Measurements from ENCODE around the gene CDK9.

CDK9 gene

DNA sequence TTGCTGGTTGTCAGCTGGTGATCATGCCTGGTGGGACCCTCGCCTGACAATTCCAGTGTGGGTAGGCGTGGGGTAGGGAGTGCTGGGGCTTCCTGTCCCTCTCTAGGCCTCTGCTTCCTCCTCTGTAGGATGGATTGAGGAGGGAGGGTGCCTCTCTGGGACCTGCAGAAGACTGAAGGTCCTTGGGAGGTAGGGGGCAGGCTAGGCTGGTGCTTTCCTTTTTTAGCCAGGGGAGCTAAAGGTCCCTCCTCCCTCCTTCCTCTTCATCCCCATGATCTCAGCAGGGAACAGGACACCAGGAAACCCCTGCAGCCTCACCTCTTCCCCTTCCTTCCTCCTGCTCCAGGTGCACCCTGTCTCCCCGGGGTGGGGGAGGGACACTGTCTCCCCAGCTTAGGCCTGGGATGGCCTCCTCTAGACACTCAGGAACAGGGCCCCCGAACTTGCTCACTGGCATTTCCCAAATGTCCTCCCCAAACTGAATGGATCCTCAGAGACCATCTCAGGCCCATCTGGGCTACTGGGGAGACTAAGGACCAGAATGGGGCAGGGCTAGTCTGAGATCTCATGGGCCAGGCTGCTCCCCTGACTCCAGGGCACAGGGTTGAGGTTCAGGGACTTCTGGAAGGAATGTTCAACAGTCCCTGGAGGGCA, 15.8 kb upstream of the CDK9 start:
- TF ChIP-seq GATA2 (IDR thresholded peaks at IDR 0.05; ENCODE audit: low read depth, low read length): no peak
- TF ChIP-seq GATA3 (IDR thresholded peaks at IDR 0.05; ENCODE audit: low read depth, low read length): no peak

- TF ChIP-seq GATA3 (IDR thresholded peaks at IDR 0.05; ENCODE audit: low read depth, low read length): no peak
- no peak for TF ChIP-seq GATA2 (IDR thresholded peaks at IDR 0.05; ENCODE audit: low read depth, low read length)
Observed at GRCh38 chr9:127770583-127770904, 15.3 kb upstream of the CDK9 start.

- TF ChIP-seq GATA3 (IDR thresholded peaks at IDR 0.05; ENCODE audit: low read depth, low read length) (no peak), GATA2 (IDR thresholded peaks at IDR 0.05; ENCODE audit: low read depth, low read length) (no peak)
Observed at GRCh38 chr9:127770905-127771569, 14.8 kb upstream of the CDK9 start.

DNA sequence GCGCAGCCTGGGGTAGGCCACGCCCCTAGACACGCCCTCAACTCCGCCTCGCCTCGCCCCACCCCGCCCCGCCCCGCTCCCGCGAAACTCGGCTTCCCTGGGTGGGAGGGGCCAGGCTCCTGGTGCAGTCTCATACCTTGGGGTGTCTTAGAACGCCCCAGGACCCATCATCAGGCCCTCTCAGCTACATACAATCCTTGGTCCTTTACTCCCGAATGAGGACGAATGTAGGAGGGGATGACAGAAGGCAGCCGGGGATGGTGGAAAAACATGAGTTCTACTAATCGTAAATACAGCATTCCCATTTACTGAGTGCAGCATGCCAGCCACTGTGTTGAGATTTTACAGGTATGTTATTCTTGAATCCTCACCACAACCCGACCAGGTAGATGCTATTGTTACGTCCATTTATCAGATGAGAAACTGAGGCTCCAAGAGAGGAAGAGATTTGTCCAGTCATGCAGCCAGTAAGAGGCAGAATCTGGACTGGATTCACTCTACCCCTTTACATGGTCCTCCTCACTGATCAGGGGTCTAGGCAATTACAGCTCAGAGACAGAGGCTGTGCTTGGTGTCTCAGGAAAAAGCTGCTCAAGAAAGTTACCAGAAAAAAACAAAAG, 14.2 kb upstream of the CDK9 start:
- no peak for TF ChIP-seq GATA2 (IDR thresholded peaks at IDR 0.05; ENCODE audit: low read depth, low read length)

- TF ChIP-seq GATA2 (IDR thresholded peaks at IDR 0.05; ENCODE audit: low read depth, low read length): no peak
- TF ChIP-seq GATA3 (IDR thresholded peaks at IDR 0.05; ENCODE audit: low read depth, low read length): no peak
Observed at GRCh38 chr9:127772603-127773002, 13.2 kb upstream of the CDK9 start.

DNA sequence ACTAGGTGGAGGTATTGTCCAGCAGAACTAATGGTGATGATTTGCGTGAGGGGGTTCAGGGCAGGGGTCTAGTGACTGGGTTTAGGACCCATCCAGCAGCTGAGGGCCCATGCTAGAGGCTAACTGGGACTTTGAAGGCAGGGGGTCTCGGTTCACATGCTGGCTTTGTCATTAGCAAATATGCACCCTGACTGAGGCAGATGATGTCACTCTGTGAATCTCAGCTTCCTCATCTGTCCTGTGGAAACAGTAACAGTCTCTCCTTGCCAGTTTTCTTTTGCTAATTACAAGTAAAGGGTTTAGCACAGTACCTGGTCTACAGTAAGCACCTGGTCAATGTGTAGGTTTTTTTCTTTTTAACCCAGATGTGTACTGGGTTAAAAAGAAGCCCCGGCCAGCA, 12.6 kb upstream of the CDK9 start:
- TF ChIP-seq GATA3 (IDR thresholded peaks at IDR 0.05; ENCODE audit: low read depth, low read length) (no peak), GATA2 (IDR thresholded peaks at IDR 0.05; ENCODE audit: low read depth, low read length) (no peak)

GRCh38 chr9:127773981-127774380, 11.9 kb upstream of the CDK9 start:
- no peak for TF ChIP-seq GATA3 (IDR thresholded peaks at IDR 0.05; ENCODE audit: low read depth, low read length)
- TF ChIP-seq GATA2 (IDR thresholded peaks at IDR 0.05; ENCODE audit: low read depth, low read length): no peak

GRCh38 chr9:127776195-127776923, 9.5 kb upstream of the CDK9 start:
- TF ChIP-seq GATA3 (IDR thresholded peaks at IDR 0.05; ENCODE audit: low read depth, low read length): no peak
- TF ChIP-seq GATA2 (IDR thresholded peaks at IDR 0.05; ENCODE audit: low read depth, low read length): no peak

DNA sequence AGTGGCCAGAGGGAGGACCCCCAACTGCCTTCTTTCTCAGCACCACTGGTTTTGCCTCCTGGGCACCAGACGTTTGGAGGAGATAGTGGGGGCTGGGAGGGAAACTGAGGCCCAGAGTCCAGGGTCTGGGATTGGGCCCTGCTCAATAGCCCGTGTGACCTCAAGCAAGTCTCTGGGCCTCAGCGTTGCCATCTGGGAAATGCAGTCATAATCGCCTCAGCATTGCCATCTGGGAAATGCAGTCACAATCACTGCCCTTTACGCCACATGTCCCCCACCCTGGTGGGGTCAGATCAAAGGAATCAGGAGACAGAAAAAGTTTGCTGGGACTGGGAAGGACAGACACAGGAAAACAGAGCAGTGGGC, 8.9 kb upstream of the CDK9 start:
- TF ChIP-seq GATA2 (IDR thresholded peaks at IDR 0.05; ENCODE audit: low read depth, low read length) (no peak), GATA3 (IDR thresholded peaks at IDR 0.05; ENCODE audit: low read depth, low read length) (no peak)

DNA sequence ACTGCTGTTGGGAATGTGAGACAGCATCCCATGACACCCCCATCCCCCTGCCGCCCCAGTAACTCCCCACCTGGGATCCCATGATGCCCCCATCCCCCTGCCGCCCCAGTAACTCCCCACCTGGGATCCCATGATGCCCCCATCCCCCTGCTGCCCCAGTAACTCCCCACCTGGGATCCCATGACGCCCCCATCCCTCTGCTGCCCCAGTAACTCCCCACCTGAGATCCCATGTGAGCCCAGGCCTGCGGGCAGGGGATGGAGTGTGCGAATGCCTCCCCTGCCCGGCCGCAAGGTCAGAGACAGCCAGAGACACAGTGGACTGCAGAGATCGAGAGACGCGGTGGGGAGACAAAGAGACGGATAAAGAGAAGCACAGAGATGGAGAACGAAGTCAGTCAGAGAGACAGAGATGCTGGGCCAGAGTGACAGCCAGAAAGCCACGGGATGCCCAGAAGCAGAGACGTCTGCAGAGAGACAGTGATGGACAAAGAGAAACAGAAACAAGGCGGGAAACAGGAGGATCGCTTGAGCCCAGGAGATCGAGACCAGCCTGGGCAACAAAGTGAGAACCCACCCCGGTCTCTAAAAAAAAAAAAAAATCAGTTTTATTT, 8.4 kb upstream of the CDK9 start:
- TF ChIP-seq GATA2 (IDR thresholded peaks at IDR 0.05; ENCODE audit: low read depth, low read length) (no peak), GATA3 (IDR thresholded peaks at IDR 0.05; ENCODE audit: low read depth, low read length) (no peak)

DNA sequence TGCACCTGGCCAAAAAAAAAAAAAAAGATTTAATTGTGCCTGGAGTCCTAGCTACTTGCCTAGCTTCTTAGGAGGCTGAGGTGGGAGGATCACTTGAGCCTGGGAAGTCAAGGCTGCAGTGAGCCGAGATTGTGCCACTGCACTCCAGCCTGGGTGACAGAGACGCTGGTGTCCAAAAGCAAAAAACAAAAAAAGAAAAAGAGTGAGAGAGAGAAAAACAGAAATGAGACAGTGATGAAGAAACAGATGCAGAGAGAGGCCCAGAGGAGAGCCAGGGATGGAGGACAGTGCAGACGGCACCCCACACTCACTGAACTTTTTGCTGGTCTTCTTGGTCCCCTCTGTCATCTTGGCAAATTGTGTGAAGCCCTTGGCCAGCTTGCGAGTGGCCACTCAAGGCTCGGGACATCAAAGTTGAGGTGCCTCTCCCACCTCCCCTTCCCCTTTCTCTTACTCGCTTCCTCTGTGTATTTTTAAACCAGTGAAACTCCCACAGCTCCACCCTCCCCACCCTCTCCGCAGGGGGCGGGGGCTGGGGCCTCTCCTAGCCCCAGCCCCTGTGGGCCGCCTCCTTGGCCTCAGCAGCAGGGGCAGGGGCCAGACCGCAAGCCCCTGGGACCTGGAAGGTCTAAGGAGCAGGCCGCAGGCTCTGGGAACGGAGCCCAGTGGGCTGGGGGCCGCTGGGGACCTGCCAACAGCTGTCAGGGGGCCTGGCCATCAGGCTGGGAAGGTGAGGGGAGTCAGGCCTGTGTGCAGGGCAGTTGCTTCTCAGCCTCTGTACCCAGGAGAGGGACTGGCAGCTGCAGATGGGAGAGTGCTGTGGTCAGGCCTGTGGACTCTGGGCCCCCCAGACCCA, 7.3 kb upstream of the CDK9 start, which contains the start of gene SH2D3C:
Gene SH2D3C (minus strand): TSS at position 387 of the 856 bp plus-strand sequence. CDS start 39 bp downstream, at position 348.
- TF ChIP-seq GATA3 (IDR thresholded peaks at IDR 0.05; ENCODE audit: low read depth, low read length) (no peak), GATA2 (IDR thresholded peaks at IDR 0.05; ENCODE audit: low read depth, low read length) (no peak)

DNA sequence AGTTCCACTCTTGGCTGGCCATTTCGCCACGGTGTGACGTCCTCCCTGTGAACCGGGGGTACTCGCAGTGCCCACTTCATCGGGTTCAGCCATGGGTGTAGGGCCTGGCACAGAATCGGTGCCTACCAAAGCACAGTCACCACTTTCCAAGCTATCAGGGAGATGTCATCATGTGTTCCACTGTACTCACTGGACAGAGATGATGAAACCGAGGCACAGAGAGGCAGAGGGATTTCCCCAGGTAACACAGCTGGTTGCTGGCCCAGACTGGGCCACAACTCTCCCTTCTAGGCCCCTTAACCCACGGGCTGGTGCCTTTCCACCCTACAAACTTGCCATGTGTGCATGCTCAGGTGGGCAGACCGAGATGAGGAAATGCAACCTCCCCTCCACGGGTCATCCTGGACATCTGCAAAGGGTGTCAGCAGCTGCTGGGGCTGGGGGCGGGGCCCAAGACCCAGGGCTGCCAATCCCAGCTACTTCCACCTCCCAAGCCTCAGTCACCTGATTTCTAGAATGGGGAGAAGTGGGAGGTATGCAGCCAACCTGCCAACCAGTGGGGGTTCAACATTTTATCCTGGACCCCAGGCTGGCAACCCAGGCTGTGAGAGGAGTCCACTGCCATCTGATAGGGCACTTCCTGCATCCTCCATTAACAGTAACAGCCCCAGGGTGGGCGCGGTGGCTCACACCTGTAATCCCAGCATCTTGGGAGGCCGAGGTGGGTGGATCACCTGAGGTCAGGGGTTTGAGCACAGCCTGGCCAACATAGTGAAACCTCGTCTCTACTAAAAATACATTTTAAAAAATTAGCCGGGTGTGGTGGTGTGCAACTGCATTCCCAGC, 6.5 kb upstream of the CDK9 start:
- TF ChIP-seq GATA3 (IDR thresholded peaks at IDR 0.05; ENCODE audit: low read depth, low read length) (no peak), GATA2 (IDR thresholded peaks at IDR 0.05; ENCODE audit: low read depth, low read length) (no peak)
